ENCODE data around the gene SEC61G. TPM values are rescaled to one million over a fixed set of nuclear protein-coding genes. Genes with fewer than 3 reads are reported as not detected.

The SEC61G gene
- total and polyA plus RNA-seq, 9 donors, result 66.7 to 187 (median 110) TPM

DNA sequence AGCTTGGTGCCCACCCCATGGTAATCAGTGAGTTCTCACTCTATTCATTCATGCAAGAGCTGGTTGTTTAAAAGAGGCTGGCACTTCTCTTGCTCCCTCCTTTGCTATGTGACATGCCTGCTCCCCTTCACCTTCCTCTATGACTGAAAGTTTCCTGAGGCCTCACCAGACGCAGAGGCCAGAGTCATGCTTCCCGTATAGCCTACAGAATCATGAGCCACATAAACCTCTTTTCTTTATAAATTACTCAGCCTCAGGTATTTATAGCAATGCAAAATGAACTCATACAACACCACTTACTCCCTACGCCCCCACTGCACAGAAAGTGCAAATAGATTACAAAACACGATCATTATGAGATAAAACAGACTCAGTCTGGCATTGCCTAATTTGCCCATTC, 39.0 kb downstream of the SEC61G start:
- 62 to 73% (median 65%) methylated on average over 4 of the region's 4 CpGs for WGBS, 3 donors
- no peak overlapping the region for H3K27ac ChIP-seq
- H3K36me3 ChIP-seq, result no peaks in the 10 kb centered on the region
- TF ChIP-seq POLR2A (IDR thresholded peaks at IDR 0.05) (no peak), EP300 (IDR thresholded peaks at IDR 0.05) (no peak)
- TF ChIP-seq, protein P1, sequence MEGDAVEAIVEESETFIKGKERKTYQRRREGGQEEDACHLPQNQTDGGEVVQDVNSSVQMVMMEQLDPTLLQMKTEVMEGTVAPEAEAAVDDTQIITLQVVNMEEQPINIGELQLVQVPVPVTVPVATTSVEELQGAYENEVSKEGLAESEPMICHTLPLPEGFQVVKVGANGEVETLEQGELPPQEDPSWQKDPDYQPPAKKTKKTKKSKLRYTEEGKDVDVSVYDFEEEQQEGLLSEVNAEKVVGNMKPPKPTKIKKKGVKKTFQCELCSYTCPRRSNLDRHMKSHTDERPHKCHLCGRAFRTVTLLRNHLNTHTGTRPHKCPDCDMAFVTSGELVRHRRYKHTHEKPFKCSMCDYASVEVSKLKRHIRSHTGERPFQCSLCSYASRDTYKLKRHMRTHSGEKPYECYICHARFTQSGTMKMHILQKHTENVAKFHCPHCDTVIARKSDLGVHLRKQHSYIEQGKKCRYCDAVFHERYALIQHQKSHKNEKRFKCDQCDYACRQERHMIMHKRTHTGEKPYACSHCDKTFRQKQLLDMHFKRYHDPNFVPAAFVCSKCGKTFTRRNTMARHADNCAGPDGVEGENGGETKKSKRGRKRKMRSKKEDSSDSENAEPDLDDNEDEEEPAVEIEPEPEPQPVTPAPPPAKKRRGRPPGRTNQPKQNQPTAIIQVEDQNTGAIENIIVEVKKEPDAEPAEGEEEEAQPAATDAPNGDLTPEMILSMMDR (IDR thresholded peaks at IDR 0.05), result no peak
- DNase-seq, result no peak
- intact Hi-C loops (cut with DNase I), result no loop called here
- H3K27me3 ChIP-seq, result no peaks in the 10 kb centered on the region
- no peak overlapping the region for H3K4me3 ChIP-seq
- no peaks in the 10 kb centered on the region for H3K4me1 ChIP-seq (ENCODE audit: insufficient read depth)
- H3K9me3 ChIP-seq, result no peaks in the 10 kb centered on the region

DNA sequence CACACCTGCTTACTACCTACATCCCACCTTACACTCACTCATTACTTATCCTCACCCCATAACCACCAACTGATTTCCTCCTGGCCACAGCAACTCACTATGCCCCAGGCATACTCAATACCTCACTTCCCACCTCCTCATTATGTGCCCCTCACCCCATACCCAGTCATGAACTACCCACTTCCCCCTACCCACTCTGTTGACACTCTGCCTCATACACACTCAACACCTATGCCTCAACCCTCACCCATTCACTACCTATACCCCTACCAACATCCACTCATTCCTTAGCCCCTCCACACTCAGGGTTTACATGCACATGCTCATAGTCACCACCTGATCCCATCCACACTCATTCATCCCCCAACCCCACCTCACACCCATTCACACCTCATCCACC, 39.6 kb downstream of the SEC61G start:
- H3K36me3 ChIP-seq, result no peaks in the 10 kb centered on the region
- no peaks in the 10 kb centered on the region for H3K9me3 ChIP-seq
- no peak for DNase-seq
- H3K27ac ChIP-seq, result no peak overlapping the region
- H3K4me1 ChIP-seq (ENCODE audit: insufficient read depth), result no peaks in the 10 kb centered on the region
- TF ChIP-seq EP300 (IDR thresholded peaks at IDR 0.05) (no peak), POLR2A (IDR thresholded peaks at IDR 0.05) (no peak)
- TF ChIP-seq, protein P1 (IDR thresholded peaks at IDR 0.05), result no peak
- H3K4me3 ChIP-seq, result no peak overlapping the region
- no peaks in the 10 kb centered on the region for H3K27me3 ChIP-seq
- intact Hi-C loops (cut with DNase I), result no loop called here

DNA sequence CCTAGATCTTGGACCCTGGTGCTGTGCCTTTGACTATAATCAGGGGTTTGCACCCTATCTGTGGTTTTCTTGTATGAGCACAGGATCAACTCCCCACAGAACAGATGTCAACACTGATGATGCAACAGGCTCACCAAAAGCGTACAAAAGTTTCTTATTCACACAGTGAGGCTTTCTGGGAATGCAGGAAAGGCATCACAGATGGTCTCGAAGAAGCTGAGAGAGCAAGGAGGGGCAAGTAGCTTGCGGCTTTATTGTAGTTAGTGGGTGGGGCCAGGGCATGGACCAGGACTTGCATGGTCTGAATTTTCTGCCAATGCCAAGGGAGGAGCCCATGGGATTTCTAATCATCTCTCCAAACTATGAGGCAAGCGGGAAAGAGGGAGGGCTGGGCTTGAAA, 46.2 kb downstream of the SEC61G start:
- DNase-seq, result no peak
- Histone ChIP-seq H3K4me1 (ENCODE audit: insufficient read depth) (no peaks in the 10 kb centered on the region), H3K27ac (no peak overlapping the region), H3K36me3 (no peaks in the 10 kb centered on the region), H3K27me3 (no peaks in the 10 kb centered on the region), H3K4me3 (no peak overlapping the region), H3K9me3 (no peaks in the 10 kb centered on the region)
- TF ChIP-seq POLR2A (IDR thresholded peaks at IDR 0.05) (no peak), EP300 (IDR thresholded peaks at IDR 0.05) (no peak)
- TF ChIP-seq, protein P1 (IDR thresholded peaks at IDR 0.05), result no peak
- intact Hi-C loops (cut with DNase I), result no loop called here
- WGBS, 3 donors, result 85 to 92% (median 85%) methylated on average over 4 of the region's 4 CpGs

DNA sequence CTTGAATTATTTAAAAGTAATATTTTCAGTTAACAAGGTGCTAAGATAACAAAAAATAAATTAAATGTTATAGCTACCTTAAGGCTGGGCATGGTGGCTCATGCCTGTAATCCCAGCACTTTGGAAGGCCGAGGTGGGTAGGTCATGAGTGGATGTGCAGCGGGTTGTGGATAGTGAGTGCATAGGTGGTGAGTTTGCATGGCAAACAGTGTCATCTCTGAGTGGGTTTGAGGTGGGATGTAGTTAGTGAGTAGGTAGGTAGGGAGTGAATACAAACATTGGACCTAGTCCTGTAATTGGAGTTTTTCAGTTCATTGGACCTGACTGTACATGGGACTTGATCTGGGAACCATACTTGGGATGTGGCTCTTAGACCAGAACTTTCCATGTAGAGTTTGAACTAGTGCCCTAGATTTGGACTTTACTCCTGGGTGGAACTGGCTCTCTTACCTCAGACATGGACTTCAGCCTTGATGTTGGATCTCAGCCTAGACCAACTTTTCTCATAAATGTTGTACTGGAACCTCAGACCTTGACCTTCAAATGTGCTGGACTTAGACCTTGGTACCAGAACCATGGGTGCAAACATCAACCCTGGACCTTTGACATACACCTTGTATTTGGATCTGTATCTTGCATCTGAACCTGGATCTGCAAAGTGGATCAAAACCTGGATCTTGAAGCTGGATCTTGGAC, 47.0 kb downstream of the SEC61G start:
- no peaks in the 10 kb centered on the region for H3K36me3 ChIP-seq
- H3K27ac ChIP-seq, result no peak overlapping the region
- H3K27me3 ChIP-seq, result no peaks in the 10 kb centered on the region
- no peak for TF ChIP-seq POLR2A (IDR thresholded peaks at IDR 0.05)
- TF ChIP-seq EP300 (IDR thresholded peaks at IDR 0.05), result no peak
- TF ChIP-seq, protein P1 (IDR thresholded peaks at IDR 0.05), result no peak
- 81 to 90% (median 86%) methylated on average over 2 of the region's 2 CpGs for WGBS, 3 donors
- H3K9me3 ChIP-seq, result no peaks in the 10 kb centered on the region
- DNase-seq, result no peak
- H3K4me3 ChIP-seq, result no peak overlapping the region
- intact Hi-C loops (cut with DNase I), result no loop called here
- H3K4me1 ChIP-seq (ENCODE audit: insufficient read depth), result no peaks in the 10 kb centered on the region
